ENCODE measurements around the gene ARL16.

Gene ARL16

DNA sequence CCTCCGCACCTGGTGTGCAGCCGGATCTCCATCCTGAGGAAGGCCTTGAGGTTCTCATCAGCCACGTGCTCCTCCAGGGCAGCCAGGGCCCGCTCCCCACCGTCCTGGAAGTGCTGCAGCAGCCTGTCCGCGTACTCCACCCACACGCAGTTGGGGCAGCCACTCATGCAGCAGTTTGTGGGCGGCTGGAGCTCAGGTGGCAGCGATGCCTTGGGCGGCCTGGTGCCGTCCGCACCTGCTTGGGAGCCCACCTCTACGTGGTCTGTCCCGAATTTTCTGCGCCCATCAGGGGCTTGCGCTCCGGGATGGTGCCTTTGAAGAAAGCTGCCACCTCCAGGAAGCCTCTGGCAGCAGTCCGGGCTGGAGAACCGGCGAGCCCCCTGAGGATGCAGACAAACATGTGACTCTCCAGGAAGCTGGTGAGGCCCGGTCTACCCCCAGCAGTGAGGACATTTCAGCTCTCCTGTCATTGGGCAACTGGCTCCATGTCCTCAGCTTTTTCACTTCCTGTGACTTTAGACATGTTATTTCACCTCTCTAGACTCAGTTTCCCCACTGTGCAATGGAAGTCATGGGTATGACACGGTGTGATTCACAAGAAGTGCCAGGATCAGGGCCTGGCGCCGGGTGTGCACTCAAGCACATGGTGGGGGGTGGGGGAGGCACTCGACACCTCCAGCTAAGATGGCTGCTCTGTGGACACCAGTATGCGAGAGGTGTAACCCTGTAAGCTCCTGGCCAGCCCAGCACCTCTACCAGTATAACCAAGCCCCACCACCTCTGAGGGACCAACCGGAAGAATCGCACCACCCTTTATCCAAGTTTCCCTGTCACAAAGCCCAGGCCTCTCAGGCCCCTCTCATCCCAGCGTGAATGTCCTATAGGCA is 18.1 kb downstream of the ARL16 start:
- Histone ChIP-seq H2AFZ (peak overlapping the region; percentile 94), H3K9ac (peak overlapping the region; percentile 55), H3K79me2 (peaks cover 11% of the 10 kb centered on the region), H3K4me1 (peaks cover 6% of the 10 kb centered on the region), H3K27me3 (ENCODE audit: control insufficient read depth, insufficient read depth, low read length) (no peaks in the 10 kb centered on the region), H3K4me2 (ENCODE audit: low read length) (peak overlapping the region; percentile 78), H3K4me3 (ENCODE audit: low read depth, low read length) (peak overlapping the region; percentile 85), H3K27ac (peak overlapping the region; percentile 73), H3K36me3 (ENCODE audit: control insufficient read depth, insufficient read depth, low read length) (no peaks in the 10 kb centered on the region), H3K9me3 (ENCODE audit: control insufficient read depth, low read length) (no peaks in the 10 kb centered on the region)
- TF ChIP-seq, protein P1, sequence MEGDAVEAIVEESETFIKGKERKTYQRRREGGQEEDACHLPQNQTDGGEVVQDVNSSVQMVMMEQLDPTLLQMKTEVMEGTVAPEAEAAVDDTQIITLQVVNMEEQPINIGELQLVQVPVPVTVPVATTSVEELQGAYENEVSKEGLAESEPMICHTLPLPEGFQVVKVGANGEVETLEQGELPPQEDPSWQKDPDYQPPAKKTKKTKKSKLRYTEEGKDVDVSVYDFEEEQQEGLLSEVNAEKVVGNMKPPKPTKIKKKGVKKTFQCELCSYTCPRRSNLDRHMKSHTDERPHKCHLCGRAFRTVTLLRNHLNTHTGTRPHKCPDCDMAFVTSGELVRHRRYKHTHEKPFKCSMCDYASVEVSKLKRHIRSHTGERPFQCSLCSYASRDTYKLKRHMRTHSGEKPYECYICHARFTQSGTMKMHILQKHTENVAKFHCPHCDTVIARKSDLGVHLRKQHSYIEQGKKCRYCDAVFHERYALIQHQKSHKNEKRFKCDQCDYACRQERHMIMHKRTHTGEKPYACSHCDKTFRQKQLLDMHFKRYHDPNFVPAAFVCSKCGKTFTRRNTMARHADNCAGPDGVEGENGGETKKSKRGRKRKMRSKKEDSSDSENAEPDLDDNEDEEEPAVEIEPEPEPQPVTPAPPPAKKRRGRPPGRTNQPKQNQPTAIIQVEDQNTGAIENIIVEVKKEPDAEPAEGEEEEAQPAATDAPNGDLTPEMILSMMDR (IDR thresholded peaks at IDR 0.05), result no peak

DNA sequence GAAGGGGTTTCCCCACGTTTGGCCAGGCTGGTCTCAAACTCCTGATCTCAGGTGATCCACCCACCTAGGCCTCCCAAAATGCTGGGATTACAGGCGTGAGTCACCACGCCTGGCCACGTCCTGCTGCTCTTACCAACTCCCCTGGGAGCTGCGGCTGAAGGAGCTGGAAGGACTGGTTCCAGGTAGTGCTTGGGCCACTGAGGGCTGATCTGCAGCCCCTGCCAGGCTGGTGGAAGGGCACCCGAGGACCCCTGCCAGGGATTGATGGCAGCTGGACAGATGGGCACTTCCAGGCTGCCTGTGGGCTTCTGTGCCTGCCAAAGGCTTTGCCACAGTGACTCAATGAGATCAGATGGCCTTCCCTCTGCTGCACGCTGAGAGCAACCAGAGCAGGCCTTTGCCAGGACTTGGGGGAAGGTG is 19.5 kb downstream of the ARL16 start:
- TF ChIP-seq, protein P1 (IDR thresholded peaks at IDR 0.05), result no peak
- Histone ChIP-seq H2AFZ (no peak overlapping the region), H3K79me2 (peaks cover 11% of the 10 kb centered on the region), H3K9me3 (ENCODE audit: control insufficient read depth, low read length) (no peaks in the 10 kb centered on the region), H3K4me3 (ENCODE audit: low read depth, low read length) (no peak overlapping the region), H3K4me1 (peaks cover 6% of the 10 kb centered on the region), H3K9ac (no peak overlapping the region), H3K4me2 (ENCODE audit: low read length) (no peak overlapping the region), H3K27ac (no peak overlapping the region), H3K27me3 (ENCODE audit: control insufficient read depth, insufficient read depth, low read length) (no peaks in the 10 kb centered on the region), H3K36me3 (ENCODE audit: control insufficient read depth, insufficient read depth, low read length) (no peaks in the 10 kb centered on the region)

DNA sequence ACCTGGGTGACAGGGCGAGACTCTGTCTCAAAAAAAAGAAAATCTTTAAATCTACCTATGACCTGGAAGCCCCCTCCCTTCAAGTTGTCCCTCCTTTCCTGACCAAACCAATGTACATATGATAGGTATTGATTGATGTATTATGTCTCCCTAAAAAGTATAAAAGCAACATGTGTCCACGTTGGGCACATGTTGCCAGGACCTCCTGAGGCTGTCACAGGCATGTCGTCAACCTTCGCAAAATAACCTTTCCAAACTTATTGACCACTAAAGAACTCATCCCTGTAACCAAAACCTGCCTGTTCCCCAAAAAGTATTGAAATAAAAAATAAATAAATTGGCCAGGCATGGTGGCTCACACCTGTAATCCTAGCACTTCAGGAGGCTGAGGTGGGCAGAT is 21.6 kb downstream of the ARL16 start:
- H3K4me2 ChIP-seq (ENCODE audit: low read length), result no peak overlapping the region
- no peak overlapping the region for H3K27ac ChIP-seq
- H3K27me3 ChIP-seq (ENCODE audit: control insufficient read depth, insufficient read depth, low read length), result no peaks in the 10 kb centered on the region
- H3K4me1 ChIP-seq, result peaks cover 6% of the 10 kb centered on the region
- no peaks in the 10 kb centered on the region for H3K9me3 ChIP-seq (ENCODE audit: control insufficient read depth, low read length)
- H3K79me2 ChIP-seq, result no peaks in the 10 kb centered on the region
- no peak overlapping the region for H3K4me3 ChIP-seq (ENCODE audit: low read depth, low read length)
- TF ChIP-seq, protein P1 (IDR thresholded peaks at IDR 0.05), result no peak
- H3K36me3 ChIP-seq (ENCODE audit: control insufficient read depth, insufficient read depth, low read length), result no peaks in the 10 kb centered on the region
- H3K9ac ChIP-seq, result no peak overlapping the region
- H2AFZ ChIP-seq, result no peak overlapping the region

DNA sequence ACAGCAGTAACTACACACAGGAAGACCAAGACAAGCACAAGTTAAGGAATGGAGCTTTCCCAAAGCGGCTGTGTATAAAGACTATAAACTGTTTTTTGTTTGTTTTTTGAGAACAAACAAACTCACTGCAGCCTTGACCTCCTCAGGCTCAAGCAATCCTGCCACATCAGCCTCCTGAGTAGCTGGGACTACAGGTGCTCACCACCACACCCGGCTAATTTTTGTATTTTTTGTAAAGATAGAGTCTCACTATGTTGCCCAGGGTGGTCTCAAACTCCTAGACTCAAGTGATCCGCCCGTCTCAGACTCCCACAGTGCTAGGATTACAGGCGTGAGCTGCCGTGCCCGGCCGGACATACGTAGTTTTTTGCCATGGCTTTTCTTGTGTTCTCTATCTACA is 23.2 kb downstream of the ARL16 start:
- Histone ChIP-seq H3K27ac (no peak overlapping the region), H3K36me3 (ENCODE audit: control insufficient read depth, insufficient read depth, low read length) (no peaks in the 10 kb centered on the region), H3K9me3 (ENCODE audit: control insufficient read depth, low read length) (no peaks in the 10 kb centered on the region), H2AFZ (no peak overlapping the region), H3K9ac (no peak overlapping the region), H3K4me3 (ENCODE audit: low read depth, low read length) (no peak overlapping the region), H3K79me2 (no peaks in the 10 kb centered on the region), H3K4me2 (ENCODE audit: low read length) (no peak overlapping the region), H3K27me3 (ENCODE audit: control insufficient read depth, insufficient read depth, low read length) (no peaks in the 10 kb centered on the region), H3K4me1 (peaks cover under 1% of the 10 kb centered on the region)
- TF ChIP-seq, protein P1 (IDR thresholded peaks at IDR 0.05), result no peak

DNA sequence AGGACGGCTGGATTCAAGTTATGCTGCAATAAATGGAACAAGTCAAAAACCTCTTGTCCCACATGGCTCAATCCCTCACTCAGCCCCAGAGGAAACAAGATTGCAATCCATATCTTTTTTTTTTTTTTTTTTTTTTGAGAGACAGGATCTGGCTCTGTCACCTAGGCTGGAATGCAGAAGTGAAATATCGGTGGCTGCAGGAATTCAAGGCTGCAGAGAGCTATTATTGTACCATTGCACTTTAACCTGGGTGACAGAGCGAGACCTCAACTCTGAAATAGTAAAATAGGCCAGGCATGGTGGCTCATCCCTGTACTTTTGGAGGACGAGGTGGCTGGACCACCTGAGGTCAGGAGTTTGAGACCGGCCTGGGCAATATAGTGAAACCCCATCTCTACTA is 24.6 kb downstream of the ARL16 start:
- TF ChIP-seq, protein P1 (IDR thresholded peaks at IDR 0.05), result no peak
- H3K27ac ChIP-seq, result no peak overlapping the region
- H3K9me3 ChIP-seq (ENCODE audit: control insufficient read depth, low read length), result no peaks in the 10 kb centered on the region
- H3K4me3 ChIP-seq (ENCODE audit: low read depth, low read length), result no peak overlapping the region
- H3K79me2 ChIP-seq, result no peaks in the 10 kb centered on the region
- no peak overlapping the region for H2AFZ ChIP-seq
- H3K36me3 ChIP-seq (ENCODE audit: control insufficient read depth, insufficient read depth, low read length), result no peaks in the 10 kb centered on the region
- H3K4me2 ChIP-seq (ENCODE audit: low read length), result no peak overlapping the region
- H3K9ac ChIP-seq, result no peak overlapping the region
- no peaks in the 10 kb centered on the region for H3K27me3 ChIP-seq (ENCODE audit: control insufficient read depth, insufficient read depth, low read length)
- no peaks in the 10 kb centered on the region for H3K4me1 ChIP-seq

All from parathyroid adenoma (tissue), 2 donors.